Activated CD8-positive, alpha-beta memory T cell treated with anti-CD3 and anti-CD28 coated beads, Interleukin-2, amount 50 U/mL, for 24 hours (primary cell): ENCODE results near the gene VDAC1.

Experiments
- DNase-seq: peaks from one replicate; pipeline ENCODE4 v3.0.0-alpha.2; 2020; ENCODE audit errors: extremely low read depth

The VDAC1 gene

DNA sequence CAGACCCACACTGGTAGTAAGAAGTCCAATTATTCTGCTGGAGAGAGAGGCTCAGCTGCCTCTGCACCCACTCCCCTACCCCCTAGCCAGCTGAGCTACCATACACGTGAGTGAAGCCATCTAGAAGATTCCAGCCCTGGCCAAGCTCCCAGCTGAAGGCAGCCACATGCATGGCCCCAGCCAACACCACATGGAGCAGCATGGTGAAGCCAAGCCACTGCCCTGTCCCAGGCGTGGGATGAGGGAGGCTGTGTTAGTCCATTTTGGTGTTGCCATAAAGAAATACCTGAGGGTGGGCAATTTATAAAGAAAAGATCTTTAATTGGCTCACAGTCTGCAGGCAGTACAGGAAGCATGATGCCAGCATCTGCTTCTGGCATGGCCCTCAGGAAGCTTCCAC is 20.0 kb upstream of the VDAC1 start:
- DNase-seq = no peak

DNA sequence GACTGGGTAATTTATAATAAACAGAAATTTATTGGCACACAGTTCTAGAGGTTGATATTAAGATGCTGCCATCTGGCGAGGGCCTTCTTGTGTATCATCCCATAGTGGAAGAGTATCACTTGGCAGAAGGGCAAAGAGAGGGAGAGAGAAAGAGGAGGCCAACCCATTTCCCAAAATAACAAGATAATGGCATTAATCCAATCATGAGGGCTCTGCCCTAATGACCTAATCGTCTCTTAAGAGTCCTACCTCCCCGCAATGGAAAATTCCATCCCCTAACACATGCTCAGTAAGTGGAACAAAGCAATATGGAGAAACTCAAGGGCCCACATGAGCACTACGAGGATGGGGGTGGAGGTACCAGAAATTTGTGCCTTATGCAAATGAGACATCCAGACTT is 17.6 kb upstream of the VDAC1 start:
- no peak for DNase-seq

DNA sequence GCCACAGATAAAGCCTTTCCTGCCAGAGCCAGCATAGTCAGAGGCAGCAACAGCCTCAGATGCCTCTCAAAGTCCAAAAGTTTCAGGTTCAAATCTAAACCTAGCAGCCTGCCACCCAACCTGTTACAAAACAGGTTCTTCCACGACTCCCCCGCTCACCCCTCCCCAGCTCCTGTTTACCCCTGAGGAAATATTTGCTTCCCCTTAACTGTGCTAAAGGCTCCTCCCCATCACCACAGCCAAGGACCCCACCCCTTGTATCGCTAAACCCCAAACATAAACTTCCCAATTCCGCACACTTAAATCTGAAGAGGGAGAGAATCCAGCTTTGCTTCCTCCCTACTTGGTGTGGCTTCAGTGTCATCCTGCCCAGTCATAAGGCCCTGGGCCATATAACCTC is 15.4 kb upstream of the VDAC1 start:
- DNase-seq = no peak

DNA sequence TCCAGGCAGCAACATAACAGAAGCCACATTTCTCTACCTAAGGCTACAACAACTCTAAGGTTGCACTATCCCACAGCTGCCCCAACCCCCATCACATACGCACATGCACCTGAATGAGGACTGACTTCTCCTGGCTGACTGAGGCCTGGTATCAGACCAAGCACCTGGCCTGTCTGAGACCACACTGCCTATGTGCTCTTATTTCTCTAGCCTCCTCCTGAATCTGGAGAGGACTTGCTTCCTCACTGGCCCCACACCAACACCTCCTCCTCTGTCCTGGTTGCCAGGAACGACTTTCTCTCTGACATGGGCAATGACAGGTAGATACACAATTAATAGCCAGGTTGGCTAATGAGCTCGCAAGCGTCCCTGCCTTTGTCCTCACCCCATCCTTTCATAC is 14.9 kb upstream of the VDAC1 start:
- no peak for DNase-seq

DNA sequence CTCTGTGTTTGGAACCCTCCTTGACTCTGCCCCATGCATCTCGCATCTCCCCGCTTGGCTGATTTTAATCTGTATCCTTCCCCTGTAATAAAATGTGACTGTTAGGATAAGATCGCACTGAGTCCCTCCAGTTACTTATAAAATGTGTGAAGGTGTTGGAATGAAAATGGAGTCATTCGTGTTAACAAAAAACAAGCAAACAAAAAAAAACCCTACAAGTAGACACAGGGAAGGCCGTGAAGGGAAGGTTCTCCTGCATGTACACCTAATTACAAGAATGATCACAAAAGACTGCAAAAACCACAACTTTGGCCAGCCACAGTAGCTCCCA is 14.2 kb upstream of the VDAC1 start:
- no peak for DNase-seq

DNA sequence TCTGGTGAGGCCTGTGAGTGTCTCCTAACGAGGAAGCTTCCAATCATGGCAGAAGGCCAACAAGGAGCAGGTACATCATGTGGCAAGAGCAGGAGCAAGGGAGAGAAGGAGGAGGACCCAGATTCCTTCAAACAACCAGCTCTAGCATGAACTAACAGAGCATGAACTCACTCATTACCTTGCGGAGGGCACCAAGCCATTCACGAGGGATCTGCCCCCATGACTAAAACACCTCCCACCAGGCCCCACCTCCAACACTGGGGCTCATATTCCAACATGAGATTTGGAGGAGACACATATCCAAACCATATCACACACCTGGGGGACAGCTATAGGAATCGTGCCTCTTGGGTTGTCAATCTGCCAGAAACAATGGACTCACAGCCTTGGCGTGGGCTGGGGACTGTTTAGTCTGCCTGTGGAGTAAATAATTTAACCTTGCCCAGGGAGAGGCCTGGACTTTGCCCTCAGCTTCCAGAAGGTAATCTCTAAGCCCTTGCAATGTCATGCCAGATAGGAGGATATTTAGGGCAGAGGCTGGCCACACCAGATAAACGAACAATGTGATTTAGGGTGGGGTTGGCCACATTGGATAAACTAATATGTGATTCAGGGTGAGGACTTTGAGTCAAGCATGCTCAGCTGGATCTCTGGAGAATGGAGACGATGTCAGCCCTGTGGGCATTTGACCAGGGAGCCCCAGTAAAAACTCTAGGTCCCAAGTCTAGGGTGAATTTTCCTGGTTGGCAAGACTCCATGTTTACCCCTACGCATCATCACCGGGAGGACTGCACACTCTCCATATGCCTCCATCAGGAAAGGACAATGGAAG is 13.6 kb upstream of the VDAC1 start:
- DNase-seq = no peak

DNA sequence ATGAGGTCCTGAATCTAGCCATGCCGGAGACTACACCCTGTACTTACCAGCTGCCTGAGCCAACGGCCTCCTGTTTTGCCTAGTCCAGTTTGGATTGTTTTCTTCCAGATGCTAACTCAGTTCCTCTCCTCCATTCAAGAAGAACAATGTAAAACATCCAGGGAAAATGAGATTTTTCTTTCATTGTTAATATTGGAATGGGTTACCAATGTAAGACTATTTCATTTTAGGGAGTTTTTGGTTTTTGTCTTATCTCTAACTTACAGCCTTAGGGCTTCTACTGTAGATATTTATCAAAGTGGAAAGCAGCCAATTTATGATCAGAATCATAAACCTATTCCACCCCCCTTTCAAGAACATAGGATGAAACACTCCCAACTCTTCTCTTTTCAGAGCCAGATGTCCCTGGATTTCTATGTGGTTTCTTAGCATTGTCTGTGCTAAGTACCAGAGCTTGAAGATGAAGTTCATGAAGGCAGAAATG is 3.5 kb upstream of the VDAC1 start:
- no peak for DNase-seq

DNA sequence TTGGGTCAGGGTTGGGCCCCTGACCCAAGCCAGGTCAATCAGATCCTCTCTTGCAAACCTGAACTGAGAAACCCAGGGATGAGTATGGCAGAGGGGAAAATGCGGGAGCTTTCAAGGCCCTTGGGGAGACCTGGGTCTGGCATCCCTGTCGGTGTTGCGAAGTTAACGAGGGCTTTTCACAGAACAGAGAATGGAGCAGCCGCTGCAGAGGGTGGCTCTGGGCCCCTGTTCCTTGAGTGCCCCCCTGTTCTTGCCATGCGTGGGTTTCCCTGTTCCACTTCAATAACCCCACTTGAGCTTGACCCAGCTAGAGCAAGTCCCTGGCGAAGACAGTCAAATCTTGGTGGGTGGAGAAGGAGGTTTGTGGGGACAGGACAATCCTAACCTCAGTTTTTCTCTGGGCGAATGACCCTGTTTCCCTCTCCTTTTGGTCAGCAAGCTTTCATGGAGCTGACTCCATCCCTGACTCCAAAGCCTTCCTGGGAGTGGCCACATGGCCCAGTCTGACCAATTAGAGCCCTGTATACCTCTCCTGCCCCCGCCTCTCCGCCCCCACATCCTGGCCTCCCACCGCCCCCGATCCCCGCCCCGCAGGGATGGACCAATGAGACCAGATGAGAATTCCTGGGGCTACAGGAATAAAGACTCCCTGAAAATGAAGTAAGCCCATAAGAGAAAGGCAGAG is 2.9 kb upstream of the VDAC1 start:
- DNase-seq = no peak

DNA sequence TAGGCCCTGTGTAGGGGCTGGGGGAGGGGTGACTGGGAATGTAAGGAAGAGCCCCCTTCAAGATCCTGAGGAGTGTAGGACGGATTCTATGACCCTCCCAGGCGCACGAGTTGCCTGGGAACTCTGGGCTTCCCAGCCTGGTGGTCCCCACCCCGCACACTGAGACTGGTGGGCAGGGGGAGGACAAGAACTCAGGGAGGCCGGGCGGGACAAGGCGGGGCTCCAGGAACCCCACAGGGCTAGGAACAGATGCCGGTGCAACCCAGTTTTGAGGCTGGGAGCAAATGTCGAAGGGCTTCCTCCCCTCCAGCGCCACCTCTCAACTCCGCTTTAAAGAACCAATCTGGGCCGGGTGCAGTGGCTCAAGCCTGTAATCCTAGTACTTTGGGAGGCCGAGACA is 1.3 kb upstream of the VDAC1 start:
- DNase-seq = no peak

DNA sequence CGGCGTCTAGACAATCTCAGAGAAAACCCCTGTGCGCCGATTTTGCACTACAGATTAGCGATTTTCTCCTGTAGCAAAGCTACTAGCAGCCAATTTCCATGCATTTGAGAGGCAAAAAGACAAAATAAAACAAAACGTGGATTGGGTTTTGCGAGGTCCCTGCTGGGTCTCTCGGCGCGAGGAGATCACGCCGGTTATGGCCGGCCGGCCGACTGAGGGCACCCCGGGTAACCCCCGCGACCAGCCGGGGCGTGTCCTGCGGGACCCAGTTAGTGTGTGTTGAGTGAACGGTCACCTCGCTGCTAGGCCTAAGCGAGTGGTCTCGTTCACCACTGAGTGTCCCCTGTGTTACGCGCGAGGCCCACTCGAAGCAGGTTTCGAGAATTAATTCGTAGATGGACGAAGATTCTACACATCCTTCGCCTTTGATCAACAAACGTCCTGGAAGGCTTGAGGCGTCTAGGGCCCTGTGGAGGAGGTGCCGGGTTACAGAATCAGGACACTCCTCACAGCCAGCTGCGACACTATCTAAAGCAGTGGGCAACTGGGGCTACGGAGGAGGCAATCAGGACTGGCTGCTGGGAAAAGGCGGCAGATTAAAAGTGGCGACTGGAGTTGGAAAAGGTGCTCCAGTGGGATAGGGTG is 764 bp upstream of the VDAC1 start:
- no peak for DNase-seq

DNA sequence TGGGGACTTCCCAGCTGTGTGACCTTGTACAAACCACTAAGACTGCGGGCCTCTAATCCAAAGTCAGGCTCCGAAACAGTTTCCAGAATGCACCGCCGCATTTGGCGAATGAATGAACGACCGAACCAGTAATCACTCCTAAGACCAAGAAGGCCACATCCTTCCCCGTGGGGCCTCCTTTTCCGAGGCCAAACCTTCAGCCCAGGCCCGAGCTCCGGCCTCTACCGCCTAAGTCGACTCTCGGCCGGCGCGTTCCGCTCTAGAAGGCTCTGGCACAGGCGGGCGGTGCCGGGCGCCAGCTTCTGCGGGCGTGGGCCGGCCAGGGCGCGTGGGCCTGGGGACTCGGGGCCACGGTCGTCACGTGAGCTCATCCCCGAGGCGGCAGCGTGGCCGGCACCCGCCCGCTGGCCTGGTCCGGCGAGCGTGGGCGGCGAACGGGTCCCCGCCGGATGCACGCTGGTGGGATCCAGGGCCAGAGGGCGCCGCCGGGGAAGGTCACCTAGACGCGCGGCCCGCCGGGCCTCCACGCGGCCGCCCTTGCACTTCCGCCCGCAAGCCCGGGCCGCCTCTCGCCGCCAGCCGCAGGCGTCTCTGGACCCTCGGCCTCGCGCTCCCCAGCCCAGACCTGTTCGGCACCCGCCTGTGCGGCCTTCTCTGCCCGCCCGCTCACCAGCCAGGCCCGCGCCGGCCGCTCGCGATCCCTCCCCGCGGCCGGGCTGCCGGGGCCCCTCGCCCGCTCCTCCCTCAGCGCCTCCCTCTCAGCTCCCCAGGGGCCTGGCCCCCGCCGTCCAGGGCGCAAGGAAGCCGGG is 754 bp downstream of the VDAC1 start:
- DNase-seq = no peak

DNA sequence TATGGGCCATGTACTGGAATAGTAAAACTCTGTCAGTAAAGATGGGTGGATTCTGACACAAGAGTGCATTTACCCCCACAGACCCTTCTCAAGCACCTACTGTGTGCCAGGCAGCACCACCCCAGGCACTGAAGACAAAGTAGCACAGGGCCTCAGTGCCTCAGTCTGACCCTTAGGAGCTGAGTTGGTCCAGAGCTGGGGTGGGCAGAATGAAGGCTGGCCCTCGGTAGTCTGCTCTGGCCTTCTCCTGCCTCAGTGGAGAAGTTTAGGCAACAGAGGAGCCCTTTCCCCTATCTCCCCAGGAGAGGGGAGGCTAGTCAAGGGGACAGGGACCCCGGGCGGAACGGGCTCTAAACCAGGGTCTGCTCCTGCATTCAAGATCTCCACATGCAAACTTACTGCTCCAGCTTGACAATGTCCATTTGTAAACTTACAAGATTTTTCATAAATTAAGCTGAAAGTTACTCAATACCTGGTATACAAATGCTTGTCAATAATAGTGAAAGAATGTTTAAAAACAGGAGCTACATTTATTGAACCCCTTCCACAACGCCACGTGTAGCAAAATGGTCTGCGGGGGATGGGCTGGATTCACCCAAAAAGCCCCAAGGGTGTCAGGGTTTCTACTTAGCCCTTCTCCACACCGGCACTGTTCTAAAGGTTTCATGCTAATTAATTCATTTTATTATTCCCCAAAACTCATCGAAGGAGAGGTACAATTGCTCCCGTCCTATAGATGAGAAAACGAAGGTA is 1.5 kb downstream of the VDAC1 start:
- DNase-seq = no peak

DNA sequence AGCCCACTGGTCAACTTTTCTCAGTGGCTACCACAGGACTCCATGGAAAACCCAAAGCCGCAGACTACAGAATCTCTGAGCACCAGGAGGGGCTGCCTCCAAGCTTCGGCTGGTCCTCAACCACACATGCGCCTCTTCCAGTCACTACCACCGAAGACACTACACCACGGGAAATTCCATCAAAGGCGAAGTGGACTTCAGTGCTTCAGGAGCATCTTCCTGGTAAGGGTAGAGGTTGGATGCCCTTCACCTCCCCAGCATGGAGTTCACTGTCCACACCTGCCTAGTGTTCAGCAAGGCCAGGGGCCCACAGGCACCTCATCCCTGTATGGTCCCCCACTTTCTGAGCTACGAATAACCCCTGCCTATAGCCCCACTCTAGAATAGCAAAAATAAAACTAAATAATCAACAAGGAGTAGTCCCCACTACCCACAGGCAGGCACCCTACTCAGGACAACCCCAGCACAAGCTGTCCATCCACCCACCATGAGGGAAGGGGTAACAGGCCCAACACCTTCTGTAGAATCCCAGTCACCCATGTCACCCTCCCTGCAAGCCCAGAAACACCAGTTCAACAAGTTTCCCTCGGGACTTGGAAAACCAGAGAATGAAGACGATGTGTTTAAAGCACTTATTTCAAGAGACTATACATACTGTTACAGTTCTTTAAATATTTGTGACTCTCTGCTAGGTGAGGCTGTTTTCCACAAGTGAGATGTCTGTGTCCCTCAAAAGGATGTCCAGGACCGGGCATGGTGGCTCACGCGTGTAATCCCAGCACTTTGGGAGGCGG is 2.6 kb downstream of the VDAC1 start:
- DNase-seq = no peak

DNA sequence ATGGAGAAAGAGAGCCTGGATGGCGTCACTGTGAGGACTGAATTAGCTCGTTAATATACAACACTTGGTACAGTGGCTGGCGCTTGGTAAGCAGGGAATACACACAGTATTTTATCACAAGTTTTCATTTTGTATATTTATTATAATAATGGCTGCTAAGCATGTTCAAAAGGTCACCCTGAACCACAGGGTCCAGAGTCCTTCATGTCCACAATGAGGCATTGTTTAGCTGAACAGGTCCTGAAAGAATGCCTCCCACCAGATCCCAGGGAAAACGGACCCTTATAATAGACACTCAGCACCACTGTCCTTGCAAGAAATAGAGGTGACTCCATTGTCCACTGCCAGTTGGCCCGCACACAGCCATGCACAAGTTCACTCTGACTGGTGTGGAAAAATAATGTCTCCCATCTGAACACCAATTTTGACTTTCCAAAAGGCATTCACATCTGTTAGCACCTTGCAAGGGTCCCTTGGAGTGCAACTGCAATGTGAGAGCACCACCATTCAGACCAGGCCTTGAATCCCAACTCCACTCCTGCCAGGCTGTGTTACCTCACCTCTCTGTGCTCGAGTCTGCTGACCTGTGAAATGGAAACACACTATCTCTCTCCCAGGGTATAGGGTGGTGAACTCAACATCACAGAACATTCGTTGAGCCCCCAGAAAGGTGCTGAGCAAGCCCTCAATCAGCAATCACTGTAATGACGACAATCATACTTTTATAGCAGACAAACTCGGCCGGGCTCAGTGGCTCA is 3.9 kb downstream of the VDAC1 start:
- no peak for DNase-seq

DNA sequence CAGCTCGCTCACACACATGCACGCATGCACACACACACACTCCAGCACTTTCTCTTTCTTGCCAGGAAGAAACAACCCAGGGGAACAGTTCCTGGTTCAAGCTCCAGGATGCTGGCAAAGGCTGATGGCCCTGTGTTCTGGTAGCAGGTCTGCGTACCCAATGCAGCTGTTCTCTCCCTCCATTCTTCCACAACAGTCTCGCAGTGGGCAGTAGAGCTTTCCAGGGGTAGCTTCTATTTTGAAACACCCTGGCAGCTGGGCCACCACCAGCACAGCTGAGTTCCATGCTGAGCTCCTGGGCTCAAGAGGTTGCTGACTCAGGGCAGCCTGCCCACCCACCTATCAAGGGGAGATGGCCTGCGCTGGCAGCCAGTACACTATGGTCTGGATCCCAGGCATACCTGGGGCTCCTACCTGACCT is 4.7 kb downstream of the VDAC1 start:
- no peak for DNase-seq

DNA sequence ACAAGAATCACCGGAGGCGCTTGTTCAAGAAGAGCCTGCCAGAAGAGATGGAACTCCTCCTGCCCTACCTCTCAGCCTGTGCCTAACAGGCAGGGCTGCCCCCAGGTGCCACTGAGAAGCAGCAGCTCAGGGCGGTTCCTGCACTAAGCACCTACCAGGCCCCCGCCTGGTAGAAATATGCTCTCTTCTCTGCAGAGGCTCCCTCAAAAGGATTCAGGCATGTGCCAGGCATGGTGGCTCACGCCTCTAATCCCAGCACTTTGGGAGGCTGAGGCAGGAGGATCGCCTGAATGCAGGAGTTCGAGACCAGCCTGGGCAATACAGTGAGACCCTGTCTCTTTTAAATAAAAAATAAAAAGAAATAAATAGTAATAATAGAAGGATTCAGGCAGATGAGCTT is 6.0 kb downstream of the VDAC1 start:
- DNase-seq = no peak

DNA sequence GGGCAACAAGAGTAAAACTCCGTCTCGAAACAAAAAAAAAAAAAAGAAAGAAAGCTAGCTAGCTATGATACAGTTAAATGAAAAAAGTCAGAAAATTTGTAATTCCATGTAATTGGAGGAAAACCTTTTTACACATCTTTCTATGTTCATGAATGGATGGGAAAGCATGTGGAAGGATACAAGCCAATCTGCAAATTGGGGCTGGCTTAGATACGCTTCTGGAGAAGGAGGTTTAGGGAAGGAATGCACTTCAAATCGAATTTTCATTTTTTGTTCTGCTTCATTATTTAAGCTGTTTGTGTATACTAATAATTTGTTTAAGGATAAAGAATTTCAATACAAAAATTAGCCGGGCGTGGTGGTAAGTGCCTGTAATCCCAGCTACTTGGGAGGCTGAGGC is 6.7 kb downstream of the VDAC1 start:
- no peak for DNase-seq

DNA sequence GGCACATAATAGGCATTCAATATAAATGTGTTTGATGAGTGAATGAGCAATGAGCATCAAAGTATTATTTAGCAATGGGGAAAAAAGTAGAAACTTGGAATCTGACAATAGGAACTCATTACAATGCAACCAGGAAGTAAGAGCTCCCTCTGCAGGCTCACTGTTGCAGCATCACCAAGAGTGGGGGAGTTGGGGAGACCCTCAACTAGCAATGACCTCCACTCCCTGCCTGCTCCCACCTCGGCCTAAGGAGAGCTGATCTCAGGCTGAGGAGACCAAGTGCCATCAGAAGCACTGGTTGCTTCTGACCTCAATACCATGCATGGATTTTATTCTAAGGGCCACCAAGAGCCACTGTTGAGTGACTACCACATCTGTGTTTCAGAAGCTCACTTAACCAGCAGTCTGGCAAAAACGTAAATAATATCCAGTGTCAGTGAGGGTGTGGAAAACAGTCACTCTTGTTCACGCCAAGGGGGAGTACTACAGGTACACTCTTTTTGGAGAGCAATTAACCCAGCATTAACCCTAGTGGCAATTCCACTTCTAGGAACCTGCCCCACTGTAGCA is 8.0 kb downstream of the VDAC1 start:
- DNase-seq = no peak

DNA sequence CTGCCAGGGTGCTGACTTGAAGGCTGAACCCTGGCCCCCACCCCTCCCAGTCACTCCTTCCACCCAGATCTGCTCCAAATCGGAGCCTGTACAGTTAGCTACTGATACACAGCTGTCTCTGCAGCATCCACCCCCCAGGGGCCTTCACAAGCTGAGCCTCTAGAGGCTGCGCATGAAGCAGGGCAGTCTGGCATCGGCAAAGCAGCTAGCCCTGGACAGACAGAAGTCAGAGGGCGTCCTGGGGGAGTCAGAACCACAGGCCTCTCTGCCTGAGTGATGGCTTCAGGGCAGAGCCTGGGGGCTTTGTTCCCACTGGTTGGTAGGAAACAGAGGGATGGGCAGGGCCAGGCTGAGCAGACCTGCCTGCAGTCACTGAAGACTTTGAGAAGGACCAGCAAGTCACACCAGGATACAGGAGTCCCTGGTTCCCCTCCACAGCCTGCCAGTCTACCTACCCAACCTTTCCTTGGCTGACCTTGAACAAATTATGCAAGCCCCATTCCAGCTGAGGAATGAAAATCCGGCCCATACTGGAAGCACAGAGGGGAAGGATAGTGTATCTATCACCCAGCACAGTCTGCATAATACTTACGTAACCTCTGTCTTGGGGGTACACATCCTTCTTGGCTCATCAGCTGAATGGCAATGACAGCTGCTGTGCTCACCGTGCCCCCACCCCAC is 8.8 kb downstream of the VDAC1 start:
- no peak for DNase-seq
